HS-5 (cell line): ENCODE results near the gene FEM1A.

Experiments used
- DNase-seq: peaks from one replicate; pipeline ENCODE4 v3.0.0-alpha.2; 2012; ENCODE audit warnings: low read depth

Gene FEM1A

DNA sequence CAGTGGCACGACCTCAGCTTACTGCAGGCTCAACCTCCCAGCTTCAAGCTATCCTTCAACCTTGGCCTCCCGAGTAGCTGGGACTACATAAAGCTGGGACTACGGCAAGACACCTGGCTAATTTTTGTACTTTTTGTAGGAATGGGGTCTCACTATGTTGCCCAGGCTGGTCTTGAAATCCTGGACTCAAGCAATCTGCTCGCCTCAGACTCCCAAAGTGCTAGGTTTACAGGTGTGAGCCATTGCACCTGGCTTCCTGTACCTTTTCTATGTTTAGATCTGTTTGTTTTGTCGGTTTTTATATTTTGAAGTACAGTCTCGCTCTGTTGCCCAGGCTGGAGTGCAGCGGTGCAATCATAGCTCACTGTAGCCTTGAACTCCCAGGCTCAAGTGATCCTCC is 57.5 kb downstream of the FEM1A start:
- DNase-seq = no peak
